Measurements from ENCODE around the gene ITCH.
"Not testable (repeated sequence)": the region's sequence is repeated elsewhere in the genome, so short reads cannot be mapped to it uniquely, and the experiment has no call there.

ITCH gene

GRCh38 chr20:34324541-34324940 lies 38.5 kb upstream of the ITCH start:
- no peak for TF ChIP-seq CTCF (IDR thresholded peaks at IDR 0.05; ENCODE audit: insufficient read depth, low read depth, low read length, missing control alignments)
- DNase-seq (ENCODE audit: low read depth): no peak

GRCh38 chr20:34328207-34328606 lies 34.9 kb upstream of the ITCH start:
- not testable (repeated sequence) for H3K4me3 ChIP-seq (ENCODE audit: low read depth, low read length); DNase-seq (ENCODE audit: low read depth)

More at GRCh38 chr20:34324541-34324940, 38.5 kb upstream of the ITCH start:
- H3K4me3 ChIP-seq (ENCODE audit: low read depth, low read length): no peak overlapping the region

- DNase-seq (ENCODE audit: low read depth): no peak
- no peak overlapping the region for H3K4me3 ChIP-seq (ENCODE audit: low read depth, low read length)
- TF ChIP-seq CTCF (IDR thresholded peaks at IDR 0.05; ENCODE audit: insufficient read depth, low read depth, low read length, missing control alignments): no peak
These were observed 34.0 kb upstream of the ITCH start for GRCh38 chr20:34328928-34329677.

- not testable (repeated sequence) for H3K4me3 ChIP-seq (ENCODE audit: low read depth, low read length); DNase-seq (ENCODE audit: low read depth)
These were observed 32.1 kb upstream of the ITCH start for GRCh38 chr20:34330861-34331544.

GRCh38 chr20:34331838-34332237 lies 31.2 kb upstream of the ITCH start:
- H3K4me3 ChIP-seq (ENCODE audit: low read depth, low read length): no peak overlapping the region
- TF ChIP-seq CTCF (IDR thresholded peaks at IDR 0.05; ENCODE audit: insufficient read depth, low read depth, low read length, missing control alignments): no peak
- DNase-seq (ENCODE audit: low read depth): no peak

GRCh38 chr20:34332262-34332920 lies 30.7 kb upstream of the ITCH start:
- DNase-seq (ENCODE audit: low read depth): no peak
- no peak for TF ChIP-seq CTCF (IDR thresholded peaks at IDR 0.05; ENCODE audit: insufficient read depth, low read depth, low read length, missing control alignments)
- H3K4me3 ChIP-seq (ENCODE audit: low read depth, low read length): no peak overlapping the region

- TF ChIP-seq CTCF (IDR thresholded peaks at IDR 0.05; ENCODE audit: insufficient read depth, low read depth, low read length, missing control alignments): no peak
These were observed 29.3 kb upstream of the ITCH start for GRCh38 chr20:34333786-34334185.

More at GRCh38 chr20:34333786-34334185, 29.3 kb upstream of the ITCH start:
- no peak overlapping the region for H3K4me3 ChIP-seq (ENCODE audit: low read depth, low read length)
- DNase-seq (ENCODE audit: low read depth): no peak

Measured in GM12865 (cell line).